HPDE6-E6E7 (cell line): Measurements from ENCODE around the gene NCF1.
"Not testable (repeated sequence)": the region's sequence is repeated elsewhere in the genome, so short reads cannot be mapped to it uniquely, and the experiment has no call there.

Experiments used
- DNase-seq: peaks from one replicate; pipeline ENCODE4 v3.0.0; 2011; ENCODE audit warnings: missing footprints; ENCODE audit errors: extremely low spot score

NCF1 gene

GRCh38 chr7:74773760-74774750, at the start of gene NCF1:
NCF1 (plus strand) TSS chr7:74774011; CDS start chr7:74774032, 21 bp downstream.
- not testable (repeated sequence) for DNase-seq

GRCh38 chr7:74725840-74726239, 48.0 kb upstream of the NCF1 start:
- no peak for DNase-seq

- DNase-seq = no peak
These were observed 47.3 kb upstream of the NCF1 start for GRCh38 chr7:74726309-74727101.

- not testable (repeated sequence) for DNase-seq
These were observed 45.1 kb upstream of the NCF1 start for GRCh38 chr7:74728686-74729085.

- not testable (repeated sequence) for DNase-seq
These were observed 43.6 kb upstream of the NCF1 start for GRCh38 chr7:74730186-74730585.

GRCh38 chr7:74739974-74740703, 33.7 kb upstream of the NCF1 start:
- not testable (repeated sequence) for DNase-seq

- not testable (repeated sequence) for DNase-seq
These were observed 29.8 kb upstream of the NCF1 start for GRCh38 chr7:74743936-74744557.

- not testable (repeated sequence) for DNase-seq
These were observed 19.8 kb upstream of the NCF1 start for GRCh38 chr7:74753921-74754482.

- not testable (repeated sequence) for DNase-seq
These were observed 17.1 kb upstream of the NCF1 start for GRCh38 chr7:74756673-74757072.

- not testable (repeated sequence) for DNase-seq
These were observed 15.5 kb upstream of the NCF1 start for GRCh38 chr7:74758268-74758667.

- not testable (repeated sequence) for DNase-seq
These were observed 14.8 kb upstream of the NCF1 start for GRCh38 chr7:74758982-74759381.

- not testable (repeated sequence) for DNase-seq
These were observed 8.4 kb upstream of the NCF1 start for GRCh38 chr7:74765205-74765918.

- DNase-seq = not testable (repeated sequence)
These were observed 7.3 kb upstream of the NCF1 start for GRCh38 chr7:74766509-74766908.

- DNase-seq = not testable (repeated sequence)
These were observed 6.8 kb upstream of the NCF1 start for GRCh38 chr7:74766991-74767390.

GRCh38 chr7:74770062-74770461, 3.7 kb upstream of the NCF1 start:
- DNase-seq = not testable (repeated sequence)

- DNase-seq = not testable (repeated sequence)
These were observed 1.7 kb upstream of the NCF1 start for GRCh38 chr7:74772093-74772492.

- not testable (repeated sequence) for DNase-seq
These were observed 1.3 kb downstream of the NCF1 start for GRCh38 chr7:74775111-74775510.

- DNase-seq = not testable (repeated sequence)
These were observed 5.2 kb downstream of the NCF1 start for GRCh38 chr7:74779053-74779452.

- DNase-seq = not testable (repeated sequence)
These were observed 7.9 kb downstream of the NCF1 start for GRCh38 chr7:74781746-74782145.

- DNase-seq = not testable (repeated sequence)
These were observed 9.8 kb downstream of the NCF1 start for GRCh38 chr7:74783595-74783994.
